Keratinocyte (primary cell): ENCODE results near the gene KLHDC4. TPM values are rescaled to one million over a fixed set of nuclear protein-coding genes. Genes with fewer than 3 reads are reported as not detected.

Experiments used
- DNase-seq: peaks from one replicate; pipeline ENCODE4 v3.0.0-alpha.2; 2011; ENCODE audit warnings: low read depth, missing footprints, low spot score
- FAIRE-seq: peaks from 2 replicates; lab custom pipeline; 2011; peaks lifted over from hg19 to GRCh38; lab: Jason Lieb, UNC
- H2AFZ ChIP-seq: 2 replicates; pipeline ENCODE4 v1.6.0; 2012; ENCODE audit warnings: low read length, control low read depth, inconsistent platforms; ENCODE audit not compliant: control insufficient read depth
- H3K27ac ChIP-seq: 2 replicates; pipeline ENCODE4 v1.5.1; 2011; ENCODE audit warnings: low read length; ENCODE audit not compliant: control insufficient read depth, insufficient read depth
- H3K27me3 ChIP-seq: 3 replicates; pipeline ENCODE4 v1.6.0; 2011; ENCODE audit warnings: low read length; ENCODE audit not compliant: control insufficient read depth, insufficient read depth; ENCODE audit errors: extremely low read depth
- H3K36me3 ChIP-seq, 2 experiments: 2 replicates in 1 of 2; 3 replicates in 1 of 2; pipeline ENCODE4 v1.5.1; 2011; ENCODE audit warnings: low read length in 2 of 2, mild to moderate bottlenecking in 1 of 2; ENCODE audit not compliant: control insufficient read depth in 2 of 2, insufficient read depth in 2 of 2; ENCODE audit errors: extremely low read depth in 1 of 2
- H3K4me1 ChIP-seq: 3 replicates; pipeline ENCODE4 v1.5.1; 2011; ENCODE audit warnings: low read length; ENCODE audit not compliant: control insufficient read depth, insufficient read depth; ENCODE audit errors: extremely low read depth
- H3K4me2 ChIP-seq: 3 replicates; pipeline ENCODE4 v1.6.0; 2011; ENCODE audit warnings: low read depth, low read length; ENCODE audit not compliant: control insufficient read depth, insufficient read depth; ENCODE audit errors: extremely low read depth
- H3K4me3 ChIP-seq, 3 experiments: fragments of 200-600 bp in 1 of 3; sonication (generic) in 1 of 3; 2 replicates in 2 of 3; 3 replicates in 1 of 3; pipeline ENCODE4 v1.5.1; 2011 to 2016; ENCODE audit warnings: low read length in 3 of 3, mild to moderate bottlenecking in 3 of 3, control low read depth in 2 of 3, inconsistent platforms in 1 of 3, low read depth in 1 of 3, mixed read lengths in 1 of 3, mixed run types in 1 of 3, moderate library complexity in 1 of 3; ENCODE audit not compliant: control insufficient read depth in 2 of 3, insufficient read depth in 2 of 3; ENCODE audit errors: extremely low read depth in 1 of 3
- H3K79me2 ChIP-seq: 2 replicates; pipeline ENCODE4 v1.6.0; 2012; ENCODE audit warnings: low read length; ENCODE audit not compliant: control insufficient read depth, insufficient read depth
- H3K9ac ChIP-seq: 3 replicates; pipeline ENCODE4 v1.6.0; 2011; ENCODE audit warnings: low read length; ENCODE audit not compliant: control insufficient read depth, insufficient read depth; ENCODE audit errors: extremely low read depth
- H3K9me1 ChIP-seq: 3 replicates; pipeline ENCODE4 v1.6.0; 2011; ENCODE audit warnings: low read length; ENCODE audit not compliant: control insufficient read depth, insufficient read depth; ENCODE audit errors: extremely low read depth
- H3K9me3 ChIP-seq: 2 replicates; pipeline ENCODE4 v1.5.1; 2012; ENCODE audit warnings: low read depth, low read length; ENCODE audit not compliant: control insufficient read depth
- H4K20me1 ChIP-seq: 3 replicates; pipeline ENCODE4 v1.6.0; 2011; ENCODE audit warnings: low read length; ENCODE audit not compliant: control insufficient read depth, insufficient read depth; ENCODE audit errors: extremely low read depth
- CTCF ChIP-seq, 3 experiments: IDR thresholded peaks in 1 of 3; conservative IDR thresholded peaks in 1 of 3; optimal IDR thresholded peaks in 1 of 3; 2 replicates in 2 of 3; 3 replicates in 1 of 3; pipeline versions ENCODE3 to v1.5.1; 2011; ENCODE audit warnings: low read length in 3 of 3, mild to moderate bottlenecking in 3 of 3, moderate library complexity in 2 of 3, control low read depth in 1 of 3, inconsistent platforms in 1 of 3; ENCODE audit not compliant: insufficient read depth in 2 of 3; ENCODE audit errors: extremely low read depth in 1 of 3
- EZH2 ChIP-seq: IDR thresholded peaks from one replicate; pipeline ENCODE4 v1.6.1; 2012; ENCODE audit warnings: inconsistent platforms, mild to moderate bottlenecking, low read length, moderate library complexity
- dilution Hi-C: fragments of 300-500 bp; cut with MboI; formaldehyde crosslinking; loops from one replicate; pipeline ENCODE4 v1.7.0; 2020; ENCODE audit warnings: low sequenced_read_pairs; ENCODE audit not compliant: extremely low pct_ligation_motif_present
- polyA plus RNA-seq, 5 experiments: library from polyadenylated mRNA; depleted of rRNA in 3 of 5; stranded (reverse) in 3 of 5; stranded (forward) in 1 of 5; unstranded in 1 of 5; fragments of >200 nt; gene quantifications; 1 replicate in 1 of 5; 2 replicates in 3 of 5; 3 replicates in 1 of 5; pipeline versions ENCODE4 v1.2.1 to v1.2.3, GENCODE V29; 2011 to 2012; ENCODE audit warnings: missing spikeins in 2 of 5, low read depth in 1 of 5, low replicate concordance in 1 of 5

KLHDC4 gene
- polyA plus RNA-seq, 1 donor (not counting 4 experiments of a cell fraction or from before 2014, with no cell fraction given): 13.4 TPM

GRCh38 chr16:87715658-87716057 is 50.1 kb downstream of the KLHDC4 start:
- H3K4me1 ChIP-seq: no peaks in the 10 kb centered on the region
- no peaks in the 10 kb centered on the region for H3K27me3 ChIP-seq
- H3K9me1 ChIP-seq: no peaks in the 10 kb centered on the region
- no peak overlapping the region for H3K9ac ChIP-seq
- H2AFZ ChIP-seq: no peak overlapping the region
- dilution Hi-C loops: no loop called here
- H4K20me1 ChIP-seq: no peaks in the 10 kb centered on the region
- DNase-seq (no peak), FAIRE-seq (no peak)
- no peak overlapping the region for H3K4me3 ChIP-seq
- H3K27ac ChIP-seq: no peak overlapping the region
- H3K79me2 ChIP-seq: no peaks in the 10 kb centered on the region
- H3K9me3 ChIP-seq: no peaks in the 10 kb centered on the region
- H3K4me2 ChIP-seq: no peak overlapping the region
- TF ChIP-seq EZH2 (no peak), CTCF (optimal IDR thresholded peaks at IDR 0.05 in 1 of 3, IDR thresholded peaks at IDR 0.05 in 1 of 3, conservative IDR thresholded peaks at IDR 0.05 in 1 of 3; ENCODE audit: extremely low read depth in 1 of 3, insufficient read depth in 2 of 3, low read length in 3 of 3) (no peak)
- H3K36me3 ChIP-seq: peaks cover 4 to 10% of the 10 kb centered on the region in 2 experiments

- Histone ChIP-seq H3K4me1 (no peaks in the 10 kb centered on the region), H3K36me3 (peaks cover 4 to 12% of the 10 kb centered on the region in 2 experiments), H3K27me3 (no peaks in the 10 kb centered on the region), H3K27ac (no peak overlapping the region), H3K79me2 (no peaks in the 10 kb centered on the region), H3K9me3 (no peaks in the 10 kb centered on the region), H3K4me3 (no peak overlapping the region), H4K20me1 (no peaks in the 10 kb centered on the region), H3K9ac (no peak overlapping the region), H2AFZ (no peak overlapping the region), H3K4me2 (no peak overlapping the region), H3K9me1 (no peaks in the 10 kb centered on the region)
- DNase-seq: no peak
- no peak for FAIRE-seq
- dilution Hi-C loops: no loop called here
- TF ChIP-seq CTCF (optimal IDR thresholded peaks at IDR 0.05 in 1 of 3, IDR thresholded peaks at IDR 0.05 in 1 of 3, conservative IDR thresholded peaks at IDR 0.05 in 1 of 3; ENCODE audit: extremely low read depth in 1 of 3, insufficient read depth in 2 of 3, low read length in 3 of 3) (no peak), EZH2 (no peak)
Observed at GRCh38 chr16:87715231-87715630, 50.6 kb downstream of the KLHDC4 start.
